Prostate gland (tissue), 2 donors: ENCODE results near the gene SCAMP2. TPM values are rescaled to one million over a fixed set of nuclear protein-coding genes. Genes with fewer than 3 reads are reported as not detected.
A peak's percentile ranks its signal among the peaks of the same experiment; 100 is the strongest.

Source experiments
- DNase-seq: peaks from one replicate; pipeline ENCODE4 v3.0.0-alpha.2; 2019; ENCODE audit warnings: low spot score
- H3K27ac ChIP-seq, 2 donors: fragments of 200-600 bp; sonication (generic); 2 replicates each; pipeline ENCODE4 v1.5.1; 2017 to 2019
- H3K27me3 ChIP-seq: fragments of 200-600 bp; sonication (generic); replicated peaks from 2 replicates; pipeline ENCODE4 v1.5.1; 2019; ENCODE audit not compliant: insufficient read depth
- H3K36me3 ChIP-seq, 2 donors: fragments of 200-600 bp; sonication (generic); 1 replicate in 1 of 2; 2 replicates in 1 of 2; pipeline versions ENCODE4 v1.5.1 to v1.8.1; 2017 to 2019
- H3K4me1 ChIP-seq: fragments of 200-600 bp; sonication (generic); replicated peaks from 2 replicates; pipeline ENCODE4 v1.5.1; 2019
- H3K4me3 ChIP-seq, 2 donors: fragments of 200-600 bp; sonication (generic); 2 replicates each; pipeline ENCODE4 v1.5.1; 2017 to 2019
- H3K9me3 ChIP-seq: fragments of 200-600 bp; sonication (generic); 2 replicates; pipeline ENCODE4 v1.5.1; 2017
- CTCF ChIP-seq, 4 experiments: fragments of 200-600 bp in 2 of 4; fragments of 450-650 bp in 2 of 4; sonication (generic) in 2 of 4; IDR thresholded peaks; 1 replicate in 3 of 4; 2 replicates in 1 of 4; pipeline ENCODE4 v1.5.1; 2016 to 2019; ENCODE audit warnings: antibody characterized with exemption in 4 of 4, mild to moderate bottlenecking in 2 of 4, moderate library complexity in 2 of 4
- POLR2A ChIP-seq: fragments of 450-650 bp; IDR thresholded peaks from one replicate; pipeline ENCODE4 v1.6.1; 2016; ENCODE audit warnings: antibody characterized with exemption, mild to moderate bottlenecking
- POLR2AphosphoS5 ChIP-seq: sonication (generic); formaldehyde crosslinking; IDR thresholded peaks from one replicate; pipeline ENCODE4 v1.6.1; 2017; ENCODE audit warnings: antibody characterized with exemption
- WGBS: methylation state at CpG from one replicate; pipeline ENCODE4 v1.1.5; 2018; 5-methylcytosine and 5-hydroxymethylcytosine counted together
- intact Hi-C: fragments of 100-400 bp; cut with DNase I; formaldehyde crosslinking; loops from one replicate; pipeline ENCODE4 v1.14.2; 2022
- total RNA-seq, 2 donors: library from RNA; depleted of rRNA; stranded (reverse); fragments of >200 nt; gene quantifications; one replicate each; pipeline ENCODE4 v1.1.0, GENCODE V29; 2016

The SCAMP2 gene
- total RNA-seq, 2 donors from 2014 or later = 101 to 103 TPM

DNA sequence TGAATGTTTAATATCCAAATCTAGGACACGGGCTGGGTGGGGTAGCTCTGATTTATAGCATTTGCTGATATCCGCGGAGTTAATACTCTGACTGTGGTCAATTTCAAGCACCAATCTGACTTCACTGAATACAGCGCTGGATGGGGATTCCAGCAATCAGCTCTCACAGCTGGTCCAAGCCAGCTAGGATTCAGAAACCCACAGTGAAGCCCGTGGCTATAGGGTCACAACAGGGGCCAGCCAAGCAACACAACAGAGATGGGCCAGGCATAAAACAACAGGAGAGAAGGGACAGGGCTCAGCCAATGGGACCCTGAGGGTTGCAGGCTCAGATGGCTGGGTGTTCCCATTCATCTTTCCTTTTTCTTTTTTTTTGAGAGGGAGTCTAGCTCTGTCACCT is 65.9 kb downstream of the SCAMP2 start:
- 56% methylated on average over 5 of the region's 5 CpGs for WGBS
- Histone ChIP-seq H3K36me3 (peaks cover 0 to 4% of the 10 kb centered on the region in 2 donors), H3K4me1 (no peaks in the 10 kb centered on the region), H3K27me3 (no peaks in the 10 kb centered on the region), H3K4me3 (no peak overlapping the region), H3K27ac (peak overlapping the region; percentile 77 to 80), H3K9me3 (no peaks in the 10 kb centered on the region)
- TF ChIP-seq POLR2AphosphoS5 (no peak), POLR2A (no peak), CTCF (IDR thresholded peaks at IDR 0.05) (no peak)
- no peak for DNase-seq
- intact Hi-C loops = no loop called here

DNA sequence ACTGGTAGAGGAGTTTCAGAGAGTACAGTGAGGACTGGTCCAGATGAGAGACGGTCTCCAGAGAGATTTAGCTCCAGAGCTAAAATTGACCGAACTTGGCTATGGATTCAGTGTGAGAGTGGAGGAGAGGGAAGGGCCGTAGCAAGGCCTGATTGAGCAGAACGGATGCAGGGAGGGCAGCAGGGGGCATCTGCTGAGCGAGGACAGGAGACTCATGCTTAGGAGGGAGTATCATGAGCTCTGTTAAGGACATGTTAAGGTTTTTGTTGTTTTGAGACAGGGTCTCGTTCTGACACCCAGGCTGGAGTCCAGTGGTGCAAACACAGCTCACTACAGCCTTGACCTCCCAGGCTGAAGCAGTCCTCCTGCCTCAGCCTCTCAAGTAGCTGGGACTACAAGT is 68.2 kb downstream of the SCAMP2 start:
- intact Hi-C loops = no loop called here
- Histone ChIP-seq H3K9me3 (no peaks in the 10 kb centered on the region), H3K4me1 (peaks cover under 1% of the 10 kb centered on the region), H3K4me3 (no peak overlapping the region), H3K36me3 (peaks cover 4 to 8% of the 10 kb centered on the region in 2 donors), H3K27me3 (no peaks in the 10 kb centered on the region), H3K27ac (no peak overlapping the region)
- DNase-seq = no peak
- 70% methylated on average over 6 of the region's 6 CpGs for WGBS
- TF ChIP-seq POLR2A = no peak
- no peak for TF ChIP-seq CTCF (IDR thresholded peaks at IDR 0.05)
- no peak for TF ChIP-seq POLR2AphosphoS5

DNA sequence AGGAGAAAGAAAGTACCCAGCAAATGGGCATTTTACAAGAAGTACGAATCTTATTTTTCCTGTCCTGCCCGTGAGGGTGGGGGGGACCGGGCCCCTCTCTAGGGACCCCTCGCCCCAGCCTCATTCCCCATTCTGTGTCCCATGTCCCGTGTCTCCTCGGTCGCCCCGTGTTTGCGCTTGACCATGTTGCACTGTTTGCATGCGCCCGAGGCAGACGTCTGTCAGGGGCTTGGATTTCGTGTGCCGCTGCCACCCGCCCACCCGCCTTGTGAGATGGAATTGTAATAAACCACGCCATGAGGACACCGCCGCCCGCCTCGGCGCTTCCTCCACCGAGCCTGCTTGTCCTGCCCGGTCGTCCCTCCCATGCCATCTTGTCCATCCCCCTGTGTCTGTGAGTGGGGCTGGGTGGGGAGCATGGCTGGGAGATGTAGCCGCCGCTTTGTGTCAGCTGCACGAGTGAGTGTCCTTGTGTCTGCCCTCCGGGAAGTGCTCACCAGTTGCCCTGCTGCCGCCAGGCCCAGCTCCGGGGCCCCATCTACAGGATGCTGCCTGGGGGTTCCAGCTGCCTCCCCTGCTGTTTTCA is 70.2 kb downstream of the SCAMP2 start:
- H3K36me3 ChIP-seq = peaks cover 4 to 8% of the 10 kb centered on the region in 2 donors
- 87% methylated on average over 31 of the region's 31 CpGs for WGBS
- H3K4me1 ChIP-seq = peaks cover 19% of the 10 kb centered on the region
- no peak overlapping the region for H3K27ac ChIP-seq
- H3K27me3 ChIP-seq = no peaks in the 10 kb centered on the region
- no peak for DNase-seq
- H3K4me3 ChIP-seq = no peak overlapping the region
- H3K9me3 ChIP-seq = no peaks in the 10 kb centered on the region
- TF ChIP-seq CTCF (IDR thresholded peaks at IDR 0.05) (no peak), POLR2AphosphoS5 (no peak), POLR2A (no peak)
- intact Hi-C loops = no loop called here

DNA sequence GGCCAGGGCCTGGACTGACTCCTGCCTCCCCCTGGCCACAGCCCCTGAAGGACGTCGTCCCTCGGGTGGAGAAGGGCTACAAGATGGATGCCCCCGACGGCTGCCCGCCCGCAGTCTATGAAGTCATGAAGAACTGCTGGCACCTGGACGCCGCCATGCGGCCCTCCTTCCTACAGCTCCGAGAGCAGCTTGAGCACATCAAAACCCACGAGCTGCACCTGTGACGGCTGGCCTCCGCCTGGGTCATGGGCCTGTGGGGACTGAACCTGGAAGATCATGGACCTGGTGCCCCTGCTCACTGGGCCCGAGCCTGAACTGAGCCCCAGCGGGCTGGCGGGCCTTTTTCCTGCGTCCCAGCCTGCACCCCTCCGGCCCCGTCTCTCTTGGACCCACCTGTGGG is 70.9 kb downstream of the SCAMP2 start:
- H3K36me3 ChIP-seq = peaks cover 4 to 8% of the 10 kb centered on the region in 2 donors
- TF ChIP-seq CTCF (IDR thresholded peaks at IDR 0.05) (no peak), POLR2AphosphoS5 (no peak), POLR2A (no peak)

GRCh38 chr15:74801311-74801997 is 71.7 kb downstream of the SCAMP2 start:
- peaks cover 19% of the 10 kb centered on the region for H3K4me1 ChIP-seq
- no peak overlapping the region for H3K4me3 ChIP-seq
- H3K36me3 ChIP-seq = peaks cover 4 to 8% of the 10 kb centered on the region in 2 donors
- H3K27ac ChIP-seq = no peak overlapping the region
- intact Hi-C loops = no loop called here
- no peaks in the 10 kb centered on the region for H3K9me3 ChIP-seq
- TF ChIP-seq CTCF (IDR thresholded peaks at IDR 0.05) (no peak), POLR2A (no peak), POLR2AphosphoS5 (no peak)
- DNase-seq = no peak
- H3K27me3 ChIP-seq = no peaks in the 10 kb centered on the region
- WGBS = 81% methylated on average over 18 of the region's 18 CpGs

More for the DNA sequence above, 70.9 kb downstream of the SCAMP2 start:
- intact Hi-C loops = no loop called here
- peaks cover 19% of the 10 kb centered on the region for H3K4me1 ChIP-seq
- no peaks in the 10 kb centered on the region for H3K9me3 ChIP-seq
- no peak overlapping the region for H3K27ac ChIP-seq
- 94% methylated on average over 20 of the region's 20 CpGs for WGBS
- H3K4me3 ChIP-seq = no peak overlapping the region
- H3K27me3 ChIP-seq = no peaks in the 10 kb centered on the region
- DNase-seq = no peak
